Glutamatergic neuron (in vitro differentiated cells): ENCODE results near the gene PLA2G4B. TPM values are rescaled to one million over a fixed set of nuclear protein-coding genes. Genes with fewer than 3 reads are reported as not detected.

ENCODE experiments used
- DNase-seq: peaks from one replicate; pipeline ENCODE4 v3.0.0; 2022
- H3K27ac Mint-ChIP-seq: one replicate; pipeline ENCODE4 v1.8.0; 2020; ENCODE audit warnings: mild to moderate bottlenecking, mixed read lengths, inconsistent platforms; ENCODE audit not compliant: unreplicated experiment
- H3K27me3 Mint-ChIP-seq: one replicate; pipeline ENCODE4 v1.8.0; 2020; ENCODE audit warnings: mild to moderate bottlenecking, moderate library complexity, mixed read lengths, inconsistent platforms; ENCODE audit not compliant: unreplicated experiment
- H3K36me3 Mint-ChIP-seq: one replicate; pipeline ENCODE4 v1.8.0; 2020; ENCODE audit warnings: mild to moderate bottlenecking, mixed read lengths, inconsistent platforms; ENCODE audit not compliant: unreplicated experiment
- H3K4me1 Mint-ChIP-seq: one replicate; pipeline ENCODE4 v1.8.0; 2020; ENCODE audit warnings: mild to moderate bottlenecking, low read depth, mixed read lengths, inconsistent platforms; ENCODE audit not compliant: unreplicated experiment
- H3K4me3 Mint-ChIP-seq: one replicate; pipeline ENCODE4 v1.8.0; 2020; ENCODE audit warnings: mild to moderate bottlenecking, mixed read lengths, inconsistent platforms; ENCODE audit not compliant: unreplicated experiment
- H3K9me3 Mint-ChIP-seq: one replicate; pipeline ENCODE4 v1.8.0; 2020; ENCODE audit warnings: mild to moderate bottlenecking, moderate library complexity, mixed read lengths, inconsistent platforms; ENCODE audit not compliant: unreplicated experiment
- total RNA-seq: library from RNA; stranded (reverse); fragmentation: NEBNext Ultra II Directional; extraction: Animal tissue kit (Norgen Biotek cat#: 25700); gene quantifications from one replicate; pipeline ENCODE4 v1.2.1, GENCODE V29; 2021; ENCODE audit not compliant: unreplicated experiment
- TF ChIP-seq, protein P1 (sequence below): fragments of 200-600 bp; sonication (generic); IDR thresholded peaks from one replicate; pipeline ENCODE4 v1.5.0; 2021; ENCODE audit not compliant: partially characterized antibody, unreplicated experiment

Gene PLA2G4B
- total RNA-seq, 1 donor from 2014 or later, result 17.9 TPM

DNA sequence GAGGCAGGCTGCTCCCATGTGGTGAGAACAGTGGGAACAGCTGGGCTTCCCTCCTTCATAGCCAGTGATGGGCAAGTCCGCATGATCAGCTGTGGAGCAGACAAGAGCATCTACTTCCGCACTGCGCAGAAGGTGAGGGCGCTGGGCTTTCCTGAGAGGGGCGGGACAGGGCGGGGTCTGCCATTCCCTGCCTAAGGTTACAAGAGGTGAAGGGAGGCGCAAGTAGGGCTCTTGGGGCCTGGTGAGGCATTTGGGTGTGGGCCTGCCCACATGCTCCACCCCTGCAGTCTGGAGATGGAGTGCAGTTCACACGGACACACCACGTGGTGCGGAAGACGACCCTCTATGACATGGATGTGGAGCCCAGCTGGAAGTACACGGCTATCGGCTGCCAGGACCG lies 21.3 kb upstream of the PLA2G4B start:
- Mint-ChIP-seq H3K4me3 (no peak overlapping the region), H3K9me3 (peaks cover 4% of the 10 kb centered on the region), H3K4me1 (peaks cover 2% of the 10 kb centered on the region), H3K27me3 (peaks cover 5% of the 10 kb centered on the region), H3K27ac (no peak overlapping the region), H3K36me3 (no peaks in the 10 kb centered on the region)
- DNase-seq, result no peak
- TF ChIP-seq, protein P1, sequence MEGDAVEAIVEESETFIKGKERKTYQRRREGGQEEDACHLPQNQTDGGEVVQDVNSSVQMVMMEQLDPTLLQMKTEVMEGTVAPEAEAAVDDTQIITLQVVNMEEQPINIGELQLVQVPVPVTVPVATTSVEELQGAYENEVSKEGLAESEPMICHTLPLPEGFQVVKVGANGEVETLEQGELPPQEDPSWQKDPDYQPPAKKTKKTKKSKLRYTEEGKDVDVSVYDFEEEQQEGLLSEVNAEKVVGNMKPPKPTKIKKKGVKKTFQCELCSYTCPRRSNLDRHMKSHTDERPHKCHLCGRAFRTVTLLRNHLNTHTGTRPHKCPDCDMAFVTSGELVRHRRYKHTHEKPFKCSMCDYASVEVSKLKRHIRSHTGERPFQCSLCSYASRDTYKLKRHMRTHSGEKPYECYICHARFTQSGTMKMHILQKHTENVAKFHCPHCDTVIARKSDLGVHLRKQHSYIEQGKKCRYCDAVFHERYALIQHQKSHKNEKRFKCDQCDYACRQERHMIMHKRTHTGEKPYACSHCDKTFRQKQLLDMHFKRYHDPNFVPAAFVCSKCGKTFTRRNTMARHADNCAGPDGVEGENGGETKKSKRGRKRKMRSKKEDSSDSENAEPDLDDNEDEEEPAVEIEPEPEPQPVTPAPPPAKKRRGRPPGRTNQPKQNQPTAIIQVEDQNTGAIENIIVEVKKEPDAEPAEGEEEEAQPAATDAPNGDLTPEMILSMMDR, result no peak

DNA sequence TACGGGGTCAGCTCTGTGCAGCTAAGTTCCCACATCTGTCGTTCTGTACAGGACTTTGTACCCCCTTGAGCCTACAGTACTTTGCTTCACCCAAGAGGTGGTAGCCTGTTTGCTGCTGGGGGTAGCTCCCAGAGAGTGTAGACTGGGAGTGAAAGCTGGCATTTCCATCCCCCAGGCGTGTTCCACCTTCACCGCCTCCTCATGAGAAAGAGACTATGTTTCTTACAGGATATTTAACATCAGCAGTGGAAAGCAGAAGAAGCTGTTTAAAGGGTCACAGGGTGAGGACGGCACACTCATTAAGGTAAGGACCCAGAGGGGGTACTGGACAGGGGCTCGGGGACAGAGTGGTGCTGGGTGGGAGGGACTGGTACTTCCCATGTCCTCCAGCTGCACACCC lies 20.9 kb upstream of the PLA2G4B start:
- Mint-ChIP-seq H3K4me3 (no peak overlapping the region), H3K9me3 (peaks cover 4% of the 10 kb centered on the region), H3K27me3 (peaks cover 5% of the 10 kb centered on the region), H3K36me3 (no peaks in the 10 kb centered on the region), H3K4me1 (peaks cover 2% of the 10 kb centered on the region), H3K27ac (no peak overlapping the region)
- TF ChIP-seq, protein P1, result no peak
- DNase-seq, result no peak

DNA sequence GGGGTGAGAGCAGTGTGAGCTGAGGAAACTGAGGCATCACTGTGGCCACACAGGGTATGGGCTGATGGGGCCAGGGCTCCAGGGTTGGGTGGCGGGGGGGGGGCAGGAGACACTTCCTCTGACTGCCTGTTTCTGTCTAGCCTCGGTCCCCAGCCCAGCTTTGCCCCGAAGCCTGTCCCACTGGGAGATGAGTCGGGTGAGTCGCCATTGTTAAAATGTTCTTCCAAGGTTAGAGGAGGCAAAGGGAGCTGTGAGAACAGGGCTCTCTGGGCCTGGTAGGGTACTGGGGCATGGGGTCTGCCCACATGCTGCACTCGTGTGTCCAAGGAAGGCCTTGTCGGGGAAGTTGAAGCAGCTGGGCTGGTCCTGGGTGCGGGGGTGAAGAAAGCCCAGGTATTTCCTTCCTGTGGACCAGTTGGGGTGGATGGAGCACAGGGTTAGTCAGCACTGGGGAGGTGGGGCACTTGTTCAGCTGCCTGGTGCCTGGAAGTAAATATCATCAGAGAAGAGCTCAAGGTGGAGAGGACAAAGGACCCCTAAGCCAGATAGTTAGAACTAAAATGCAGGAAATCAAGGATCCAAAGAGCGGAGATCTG lies 19.1 kb upstream of the PLA2G4B start:
- TF ChIP-seq, protein P1, result no peak
- H3K4me3 Mint-ChIP-seq, result no peak overlapping the region
- H3K27me3 Mint-ChIP-seq, result peaks cover 5% of the 10 kb centered on the region
- peaks cover 2% of the 10 kb centered on the region for H3K4me1 Mint-ChIP-seq
- no peak overlapping the region for H3K27ac Mint-ChIP-seq
- peaks cover 4% of the 10 kb centered on the region for H3K9me3 Mint-ChIP-seq
- H3K36me3 Mint-ChIP-seq, result no peaks in the 10 kb centered on the region
- DNase-seq, result no peak

DNA sequence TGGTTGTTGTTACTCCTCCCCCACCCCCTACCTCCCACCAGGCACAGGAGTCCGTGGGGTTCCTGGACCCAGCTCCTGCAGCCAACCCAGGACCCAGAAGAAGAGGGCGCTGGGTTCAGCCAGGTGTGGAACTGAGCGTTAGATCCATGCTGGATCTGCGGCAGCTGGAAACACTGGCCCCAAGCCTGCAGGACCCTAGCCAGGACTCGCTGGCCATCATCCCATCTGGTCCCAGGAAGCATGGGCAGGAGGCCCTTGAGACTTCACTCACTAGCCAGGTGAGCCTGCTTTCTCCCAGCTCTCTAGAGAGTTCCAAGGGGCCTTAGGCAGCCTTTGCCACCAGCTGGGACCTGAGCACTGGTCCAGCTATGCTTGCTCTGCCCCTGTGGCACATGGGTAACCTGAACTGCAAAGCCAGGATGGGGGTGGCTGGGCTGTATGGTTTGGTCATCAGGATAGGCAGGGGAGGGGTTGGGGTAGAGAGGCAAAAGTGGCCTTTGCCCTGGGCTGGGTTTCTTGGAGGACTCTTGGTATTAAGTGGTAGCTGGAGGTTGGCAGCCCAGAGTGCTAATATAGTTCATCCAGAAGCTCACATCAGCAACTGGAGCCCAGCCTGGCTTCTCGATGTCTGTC lies 17.7 kb upstream of the PLA2G4B start:
- no peaks in the 10 kb centered on the region for H3K36me3 Mint-ChIP-seq
- H3K4me3 Mint-ChIP-seq, result no peak overlapping the region
- H3K4me1 Mint-ChIP-seq, result peaks cover 2% of the 10 kb centered on the region
- TF ChIP-seq, protein P1, result no peak
- H3K27me3 Mint-ChIP-seq, result peaks cover 5% of the 10 kb centered on the region
- H3K9me3 Mint-ChIP-seq, result peaks cover 4% of the 10 kb centered on the region
- no peak overlapping the region for H3K27ac Mint-ChIP-seq
- DNase-seq, result no peak

DNA sequence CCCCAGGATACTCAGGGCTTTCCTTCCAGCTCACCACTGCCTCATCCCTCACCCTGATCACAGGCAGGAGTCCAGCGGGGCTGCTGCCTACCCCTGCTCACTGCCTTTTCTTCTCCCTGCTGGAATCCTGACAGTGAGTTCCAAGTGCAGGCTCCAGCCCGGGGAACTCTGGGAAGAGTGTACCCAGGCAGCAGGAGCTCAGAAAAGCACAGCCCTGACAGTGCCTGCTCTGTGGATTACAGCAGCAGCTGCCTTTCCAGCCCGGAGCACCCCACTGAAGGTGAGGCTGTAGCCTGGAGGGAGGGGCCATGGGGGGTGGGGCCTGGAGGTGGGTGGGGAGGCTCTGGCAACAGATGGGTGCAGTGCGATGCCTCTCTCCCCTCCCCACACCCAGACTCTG lies 16.8 kb upstream of the PLA2G4B start:
- DNase-seq, result no peak
- TF ChIP-seq, protein P1, result no peak
- no peaks in the 10 kb centered on the region for H3K36me3 Mint-ChIP-seq
- no peak overlapping the region for H3K4me3 Mint-ChIP-seq
- peaks cover 9% of the 10 kb centered on the region for H3K27me3 Mint-ChIP-seq
- H3K4me1 Mint-ChIP-seq, result peaks cover 2% of the 10 kb centered on the region
- no peak overlapping the region for H3K27ac Mint-ChIP-seq
- H3K9me3 Mint-ChIP-seq, result peaks cover 7% of the 10 kb centered on the region
